Measurements from ENCODE around the gene PCDHGB1. TPM values are rescaled to one million over a fixed set of nuclear protein-coding genes. Genes with fewer than 3 reads are reported as not detected.
"Not testable (repeated sequence)": the region's sequence is repeated elsewhere in the genome, so short reads cannot be mapped to it uniquely, and the experiment has no call there.

The PCDHGB1 gene
- total RNA-seq, 2 experiments from 2014 or later: not detected

GRCh38 chr5:141359790-141360426, 10.0 kb downstream of the PCDHGB1 start, which contains the start of gene PCDHGB2:
TSS of gene PCDHGB2 (plus strand) at chr5:141359994. CDS start at chr5:141360136, 142 bp downstream.
- Mint-ChIP-seq H3K36me3 (peaks cover 11% of the 10 kb centered on the region), H3K9me3 (peaks cover 28% of the 10 kb centered on the region), H3K27me3 (peaks cover 59% of the 10 kb centered on the region), H3K27ac (peak within 1 kb of the TSS; percentile 51), H3K4me3 (peak within 1 kb of the TSS; percentile 83), H3K4me1 (peaks cover 1% of the 10 kb centered on the region)
- DNase-seq (no peak), ATAC-seq (ENCODE audit: low read depth) (no peak)
- POLR2A ChIA-PET: no interaction called here

- Mint-ChIP-seq H3K27ac (no peak overlapping the region), H3K9me3 (peaks cover 34% of the 10 kb centered on the region), H3K4me3 (no peak overlapping the region), H3K4me1 (peaks cover 1% of the 10 kb centered on the region), H3K36me3 (peaks cover 16% of the 10 kb centered on the region), H3K27me3 (peaks cover 64% of the 10 kb centered on the region)
- POLR2A ChIA-PET: no interaction called here
- DNase-seq (no peak), ATAC-seq (ENCODE audit: low read depth) (no peak)
These were observed 10.8 kb downstream of the PCDHGB1 start for GRCh38 chr5:141360685-141361084.

GRCh38 chr5:141362719-141363118, 12.8 kb downstream of the PCDHGB1 start:
- Mint-ChIP-seq H3K27ac (no peak overlapping the region), H3K4me1 (peaks cover 1% of the 10 kb centered on the region), H3K4me3 (no peak overlapping the region), H3K9me3 (peaks cover 28% of the 10 kb centered on the region), H3K27me3 (peaks cover 65% of the 10 kb centered on the region), H3K36me3 (peaks cover 18% of the 10 kb centered on the region)
- no peak for DNase-seq
- POLR2A ChIA-PET: no interaction called here
- ATAC-seq (ENCODE audit: low read depth): no peak

GRCh38 chr5:141363952-141364660, 14.2 kb downstream of the PCDHGB1 start, which contains the start of gene PCDHGA5:
TSS of gene PCDHGA5 (plus strand) at chr5:141364162. CDS start at chr5:141364331, 169 bp downstream.
- peaks cover 63% of the 10 kb centered on the region for H3K27me3 Mint-ChIP-seq
- H3K27ac Mint-ChIP-seq: peak within 1 kb of the TSS; percentile 34
- no peak for ATAC-seq (ENCODE audit: low read depth)
- POLR2A ChIA-PET: no interaction called here
- peaks cover 28% of the 10 kb centered on the region for H3K9me3 Mint-ChIP-seq
- DNase-seq: no peak
- peaks cover 18% of the 10 kb centered on the region for H3K36me3 Mint-ChIP-seq
- H3K4me1 Mint-ChIP-seq: peaks cover 1% of the 10 kb centered on the region
- H3K4me3 Mint-ChIP-seq: no peak within 1 kb of the TSS

GRCh38 chr5:141366016-141366896, 16.4 kb downstream of the PCDHGB1 start:
- H3K27me3 Mint-ChIP-seq: peaks cover 64% of the 10 kb centered on the region
- DNase-seq: no peak
- H3K4me1 Mint-ChIP-seq: peaks cover 4% of the 10 kb centered on the region
- no peak overlapping the region for H3K27ac Mint-ChIP-seq
- H3K4me3 Mint-ChIP-seq: no peak overlapping the region
- H3K36me3 Mint-ChIP-seq: peaks cover 15% of the 10 kb centered on the region
- H3K9me3 Mint-ChIP-seq: peaks cover 22% of the 10 kb centered on the region
- POLR2A ChIA-PET: no interaction called here
- no peak for ATAC-seq (ENCODE audit: low read depth)

GRCh38 chr5:141369994-141370848, 20.3 kb downstream of the PCDHGB1 start, which contains the start of gene PCDHGB3:
TSS of gene PCDHGB3 (plus strand) at chr5:141370242. CDS start at chr5:141370395, 153 bp downstream.
- peak; percentile 60 for ATAC-seq (ENCODE audit: low read depth)
- Mint-ChIP-seq H3K27me3 (peaks cover 49% of the 10 kb centered on the region), H3K27ac (no peak within 1 kb of the TSS), H3K4me1 (peaks cover 4% of the 10 kb centered on the region), H3K36me3 (peaks cover 5% of the 10 kb centered on the region), H3K9me3 (peaks cover 24% of the 10 kb centered on the region), H3K4me3 (peak within 1 kb of the TSS; percentile 59)
- peak; percentile 27 for DNase-seq
- POLR2A ChIA-PET: interaction anchor here (0.6 kb wide), 1 partner anchor 17 kb away, joined by 3 read pairs; no protein-coding TSS in a partner anchor

- POLR2A ChIA-PET: no interaction called here
- no peak overlapping the region for H3K4me3 Mint-ChIP-seq
- H3K27ac Mint-ChIP-seq: no peak overlapping the region
- peaks cover 4% of the 10 kb centered on the region for H3K4me1 Mint-ChIP-seq
- H3K9me3 Mint-ChIP-seq: peaks cover 26% of the 10 kb centered on the region
- DNase-seq (no peak), ATAC-seq (ENCODE audit: low read depth) (no peak)
- no peaks in the 10 kb centered on the region for H3K36me3 Mint-ChIP-seq
- H3K27me3 Mint-ChIP-seq: peaks cover 42% of the 10 kb centered on the region
These were observed 21.9 kb downstream of the PCDHGB1 start for GRCh38 chr5:141371572-141372475.

- H3K27me3 Mint-ChIP-seq: peaks cover 39% of the 10 kb centered on the region
- no peaks in the 10 kb centered on the region for H3K36me3 Mint-ChIP-seq
- POLR2A ChIA-PET: interaction anchor here (0.9 kb wide), 1 partner anchor 53 kb away, joined by 3 read pairs; the partner anchor contains the start of gene TAF7
- H3K9me3 Mint-ChIP-seq: peaks cover 28% of the 10 kb centered on the region
- ATAC-seq (ENCODE audit: low read depth) (no peak), DNase-seq (no peak)
- H3K4me1 Mint-ChIP-seq: peaks cover 4% of the 10 kb centered on the region
- H3K27ac Mint-ChIP-seq: no peak within 1 kb of the TSS
- peak within 1 kb of the TSS; percentile 39 for H3K4me3 Mint-ChIP-seq
These were observed 23.9 kb downstream of the PCDHGB1 start, which contains the start of gene PCDHGA6 for GRCh38 chr5:141373673-141374317. TSS of gene PCDHGA6 (plus strand) at chr5:141373891. CDS start at chr5:141374084, 193 bp downstream.

- peaks cover 35% of the 10 kb centered on the region for H3K27me3 Mint-ChIP-seq
- POLR2A ChIA-PET: no interaction called here
These were observed 24.7 kb downstream of the PCDHGB1 start for GRCh38 chr5:141374627-141375026.

GRCh38 chr5:141375444-141376155, 25.7 kb downstream of the PCDHGB1 start:
- POLR2A ChIA-PET: interaction anchor here (0.6 kb wide), 1 partner anchor 55 kb away, joined by 3 read pairs; the partner anchor contains the start of gene TAF7
- not testable (repeated sequence) for H3K4me3 Mint-ChIP-seq; ATAC-seq (ENCODE audit: low read depth)

More at GRCh38 chr5:141374627-141375026, 24.7 kb downstream of the PCDHGB1 start:
- no peak overlapping the region for H3K4me3 Mint-ChIP-seq
- H3K36me3 Mint-ChIP-seq: no peaks in the 10 kb centered on the region
- DNase-seq: no peak
- H3K9me3 Mint-ChIP-seq: peaks cover 29% of the 10 kb centered on the region
- H3K27ac Mint-ChIP-seq: no peak overlapping the region
- H3K4me1 Mint-ChIP-seq: peaks cover 4% of the 10 kb centered on the region
- ATAC-seq (ENCODE audit: low read depth): no peak

More at GRCh38 chr5:141375444-141376155, 25.7 kb downstream of the PCDHGB1 start:
- H3K4me1 Mint-ChIP-seq, DNase-seq, H3K27ac Mint-ChIP-seq, H3K36me3 Mint-ChIP-seq: not testable (repeated sequence)
- Mint-ChIP-seq H3K27me3 (peaks cover 35% of the 10 kb centered on the region), H3K9me3 (peaks cover 33% of the 10 kb centered on the region)

All from activated naive CD8-positive, alpha-beta T cell treated with anti-CD3 and anti-CD28 coated beads, Interleukin-2, amount 10 ng/mL, durations not matched to agents 7 days and 5 days (primary cell).